NCI-H1694 treated with DMSO at 0.1 percent for 48 hours (cell line): Measurements from ENCODE around the gene TRAPPC3L.
A peak's percentile ranks its signal among the peaks of the same experiment; 100 is the strongest.

ENCODE experiments used
- DNase-seq: peaks from one replicate; lab custom pipeline; 2025; lab: John Stamatoyannopoulos, UW

Gene TRAPPC3L

DNA sequence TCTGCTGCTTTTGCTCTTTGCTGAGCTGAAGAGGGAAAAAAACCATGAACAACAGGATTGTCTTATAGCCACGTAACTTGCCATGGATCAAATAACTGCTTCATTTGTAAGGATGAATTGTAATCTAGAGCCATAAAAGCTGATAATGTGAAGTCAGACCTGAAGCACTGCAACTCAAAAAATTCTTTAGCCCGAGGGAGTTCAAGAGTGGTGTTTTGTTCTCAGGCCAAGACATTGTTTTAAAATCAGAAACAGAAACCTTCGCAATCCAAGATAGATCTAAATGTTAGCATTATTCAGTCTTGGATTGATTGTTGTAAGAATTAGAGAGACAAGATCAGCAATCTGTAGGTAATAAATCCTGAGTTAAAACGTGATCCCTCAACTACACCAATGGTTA, at the start of gene TRAPPC3L:
Gene TRAPPC3L, minus strand, starts transcription at position 34 of the 400 bp plus-strand sequence. CDS start 170 bp downstream, outside the sequence.
- DNase-seq = no peak

DNA sequence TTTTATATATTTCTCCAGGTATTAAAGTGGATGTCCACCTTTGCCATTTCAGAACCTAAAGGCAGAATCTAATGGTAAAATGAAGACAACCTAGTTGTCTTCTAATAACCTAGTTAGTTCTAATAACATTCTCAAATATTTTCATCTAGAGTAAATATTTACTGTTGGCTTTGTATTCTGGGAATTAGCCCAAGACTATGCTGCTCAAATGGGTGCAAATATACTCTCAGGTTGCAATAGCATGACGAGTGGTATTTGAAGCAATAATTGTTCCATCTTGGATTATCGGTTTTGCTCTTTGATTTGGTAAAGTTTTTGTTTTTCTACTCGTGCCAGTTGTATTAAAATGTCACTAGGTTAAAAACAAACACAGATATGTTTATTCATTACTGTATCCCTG, 49.8 kb upstream of the TRAPPC3L start:
- no peak for DNase-seq

DNA sequence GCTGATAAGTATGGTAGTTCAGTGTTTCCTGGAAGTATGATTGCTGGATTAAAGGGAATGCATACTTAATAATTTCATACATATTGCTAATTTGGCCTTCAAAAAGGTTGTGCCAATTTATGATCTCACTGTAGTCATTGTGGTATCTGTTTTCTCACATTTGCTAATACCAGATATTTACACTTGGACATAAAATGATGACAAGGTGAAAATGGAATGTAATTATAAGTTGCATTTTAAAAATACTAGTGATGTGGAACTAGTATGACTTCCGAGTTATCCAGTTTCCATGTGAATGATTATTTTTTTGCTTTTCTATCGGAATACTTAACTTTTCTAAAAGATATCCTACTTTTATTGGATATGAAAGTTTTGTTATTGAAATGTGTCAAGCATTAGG, 41.3 kb upstream of the TRAPPC3L start:
- DNase-seq = no peak

DNA sequence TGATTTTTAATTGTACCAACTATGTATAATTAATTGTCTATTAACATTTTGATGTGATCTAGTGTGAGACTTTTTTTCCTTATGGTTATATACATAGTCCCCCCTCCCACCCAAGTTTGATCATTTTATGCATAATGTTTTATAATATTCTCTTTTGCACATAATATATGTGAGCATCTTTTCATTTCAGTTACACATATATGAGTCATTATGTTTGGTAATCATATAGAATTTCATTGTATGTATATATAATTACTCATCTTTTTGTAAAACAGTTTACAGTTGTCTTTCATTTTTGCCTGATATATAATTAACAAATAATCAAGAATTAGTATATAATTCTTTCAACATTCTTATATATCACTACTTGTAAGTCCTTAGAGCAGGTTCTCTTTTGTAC, 40.8 kb upstream of the TRAPPC3L start:
- no peak for DNase-seq

DNA sequence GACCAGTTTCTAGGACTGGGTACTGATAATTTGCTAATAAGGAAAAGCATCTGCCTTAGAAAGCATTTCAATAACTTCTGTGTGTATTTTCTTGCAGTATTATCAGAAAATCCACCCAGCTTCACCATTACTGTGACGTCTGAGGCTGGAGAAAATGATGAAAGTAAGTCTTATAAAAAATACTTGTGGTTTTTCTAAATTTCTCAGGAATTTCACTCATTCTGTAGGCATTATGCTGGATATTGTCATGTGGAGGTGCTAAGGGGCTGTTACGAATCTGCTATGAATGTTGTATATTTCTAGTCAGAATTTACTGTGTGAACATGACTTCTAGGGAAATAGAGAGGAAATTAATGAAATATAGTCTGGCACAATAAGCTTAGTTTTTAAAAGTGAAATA, 34.7 kb upstream of the TRAPPC3L start:
- no peak for DNase-seq

DNA sequence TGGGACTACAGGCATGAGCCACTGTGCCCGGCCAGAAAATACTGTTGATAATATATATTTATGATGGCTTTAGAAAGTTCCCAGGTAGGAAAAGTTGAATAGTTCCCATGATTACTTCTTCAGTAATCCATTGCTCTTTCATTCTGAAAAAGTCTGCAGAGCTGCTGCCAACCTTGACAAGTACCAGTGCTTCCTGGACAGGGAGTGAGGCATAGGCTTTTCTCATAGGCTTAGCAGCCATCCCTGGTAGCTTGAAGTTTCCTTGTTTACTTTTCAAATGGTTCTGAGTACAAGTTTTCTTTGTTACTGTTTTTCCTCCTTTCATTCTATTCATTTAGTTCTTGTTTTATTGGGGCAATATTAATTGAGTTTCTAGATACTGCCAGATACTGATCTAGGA, 33.7 kb upstream of the TRAPPC3L start:
- DNase-seq = no peak

DNA sequence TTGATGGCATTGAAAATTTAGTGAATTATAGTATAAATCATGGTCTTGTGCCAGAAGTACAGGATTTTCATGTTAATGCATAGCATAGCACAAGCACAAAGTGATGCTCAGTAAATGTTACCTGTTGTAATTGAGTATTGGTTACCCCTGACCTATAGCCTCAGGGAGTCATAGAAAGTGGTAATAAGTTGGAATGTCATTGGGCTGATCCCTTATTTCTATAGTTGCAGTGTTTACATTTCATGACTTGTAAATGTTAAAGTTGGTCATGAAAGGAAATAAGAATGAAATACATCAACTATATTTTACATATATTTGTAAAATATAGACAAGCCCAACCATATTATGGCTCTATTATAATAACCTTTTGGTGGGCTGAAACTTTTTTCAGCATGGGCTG, 32.9 kb upstream of the TRAPPC3L start:
- DNase-seq = no peak

DNA sequence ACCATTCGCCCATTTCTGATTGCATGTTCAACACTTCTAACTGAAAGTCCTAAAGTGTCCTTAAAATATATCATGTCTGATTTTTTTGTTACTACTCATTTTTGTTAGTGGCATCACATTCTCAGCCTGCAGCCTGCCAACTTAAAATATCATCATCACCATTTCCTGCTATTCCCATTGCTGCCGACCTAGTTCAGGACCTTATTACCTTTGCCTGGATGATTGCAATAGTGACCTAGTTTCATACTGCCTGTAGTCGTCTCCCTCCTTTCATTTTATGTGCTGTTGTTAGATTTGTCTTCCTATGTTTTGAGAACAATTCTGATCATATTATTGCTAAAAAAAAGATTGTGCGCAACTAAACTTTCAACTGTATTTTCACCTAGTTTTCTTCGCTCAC, 32.0 kb upstream of the TRAPPC3L start:
- no peak for DNase-seq

DNA sequence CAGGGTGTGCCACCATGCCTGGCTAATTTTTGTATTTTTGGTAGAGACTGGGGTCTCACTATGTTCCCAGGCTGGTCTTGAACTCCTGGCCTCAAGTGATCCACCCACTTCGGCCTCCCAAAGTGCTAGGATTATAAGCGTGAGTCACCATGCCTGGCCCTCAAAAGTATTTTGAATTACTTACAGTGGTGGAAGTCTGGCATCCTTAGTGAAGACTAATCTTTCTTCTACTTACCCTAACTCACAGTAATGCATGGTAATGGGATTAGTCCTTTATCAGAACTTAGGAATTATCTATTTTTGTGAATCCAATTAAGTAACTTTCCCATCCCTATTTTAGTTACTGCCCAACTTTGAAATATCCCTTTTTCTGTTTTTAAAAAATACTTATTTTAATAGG, 29.7 kb upstream of the TRAPPC3L start:
- DNase-seq = no peak

DNA sequence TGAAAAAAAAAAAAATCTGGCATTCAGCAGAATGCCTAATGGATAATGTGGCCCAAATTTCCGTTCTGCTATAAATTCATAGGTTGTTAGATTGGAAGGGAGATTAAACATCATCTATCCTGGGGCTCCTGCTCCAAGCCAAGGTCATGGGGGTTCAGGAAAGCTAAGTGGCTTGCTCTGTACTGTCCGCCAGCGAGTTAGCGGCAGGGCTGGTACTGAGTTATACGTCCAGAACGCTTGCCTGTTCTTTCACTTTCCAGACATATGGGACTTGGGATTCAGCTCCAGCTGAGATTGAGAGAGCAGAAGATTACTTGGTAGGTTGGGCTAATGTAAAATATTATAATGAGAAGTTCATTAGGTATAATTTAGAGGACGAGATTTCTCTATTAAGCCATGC, 26.7 kb upstream of the TRAPPC3L start:
- DNase-seq = peak; percentile 3

DNA sequence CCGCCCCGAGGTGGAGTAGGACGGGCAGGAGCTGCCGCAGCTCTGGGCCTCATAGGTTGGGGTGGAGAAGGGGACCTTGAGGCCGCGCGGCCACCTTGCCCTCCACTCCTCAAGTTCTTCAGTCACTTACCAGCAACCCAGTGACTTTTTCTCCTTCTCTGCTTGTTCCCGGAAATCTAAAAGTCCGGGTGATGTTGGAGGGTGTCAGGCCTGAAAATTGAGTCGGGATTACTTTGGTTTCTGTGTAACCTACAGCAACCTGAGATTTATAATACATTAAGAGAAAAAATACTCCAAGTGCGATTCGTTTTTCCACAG, 26.2 kb upstream of the TRAPPC3L start:
- DNase-seq = no peak

DNA sequence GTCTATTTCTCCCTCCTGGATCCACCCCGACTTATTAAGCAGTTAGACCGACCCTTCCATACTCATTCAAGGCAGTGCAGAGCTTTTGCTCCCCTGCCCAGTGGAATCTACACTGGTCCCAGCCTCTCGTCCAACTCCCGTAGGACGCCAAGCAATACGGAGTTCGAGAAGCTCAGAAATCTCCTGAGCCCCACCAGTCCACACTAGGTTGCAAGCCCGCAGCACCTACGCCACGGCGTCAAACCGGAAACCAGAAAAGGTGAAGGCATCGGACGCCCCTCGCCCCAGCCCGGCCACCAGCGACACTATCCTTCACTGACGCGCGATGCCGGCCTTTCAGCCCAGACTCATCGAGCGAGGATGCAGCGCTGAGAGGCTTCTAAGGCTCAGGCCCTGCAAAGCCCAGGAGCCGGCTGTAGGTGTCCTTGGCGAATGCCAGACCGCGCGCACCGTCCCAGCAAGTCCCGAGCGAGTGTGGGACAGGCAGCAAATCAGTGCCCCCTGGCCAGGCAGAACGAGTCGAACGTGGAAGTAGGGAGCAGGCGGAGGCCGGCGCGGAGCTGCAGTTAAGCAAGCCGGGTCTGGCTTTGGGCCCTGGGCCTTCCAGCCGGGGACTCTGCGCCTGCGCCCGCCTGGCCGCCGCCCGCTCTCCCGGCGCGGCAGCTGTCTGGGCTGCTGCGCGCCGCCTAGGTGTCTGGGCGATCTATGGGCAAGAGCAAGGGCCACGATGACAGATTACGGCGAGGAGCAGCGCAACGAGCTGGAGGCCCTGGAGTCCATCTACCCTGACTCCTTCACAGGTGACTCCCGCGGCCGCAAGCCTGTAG, 25.6 kb upstream of the TRAPPC3L start, which contains the start of gene RWDD1:
Gene RWDD1, plus strand, starts transcription at position 649 of the 827 bp plus-strand sequence. Its CDS starts 79 bp downstream, at position 728.
- DNase-seq = peak; percentile 94

DNA sequence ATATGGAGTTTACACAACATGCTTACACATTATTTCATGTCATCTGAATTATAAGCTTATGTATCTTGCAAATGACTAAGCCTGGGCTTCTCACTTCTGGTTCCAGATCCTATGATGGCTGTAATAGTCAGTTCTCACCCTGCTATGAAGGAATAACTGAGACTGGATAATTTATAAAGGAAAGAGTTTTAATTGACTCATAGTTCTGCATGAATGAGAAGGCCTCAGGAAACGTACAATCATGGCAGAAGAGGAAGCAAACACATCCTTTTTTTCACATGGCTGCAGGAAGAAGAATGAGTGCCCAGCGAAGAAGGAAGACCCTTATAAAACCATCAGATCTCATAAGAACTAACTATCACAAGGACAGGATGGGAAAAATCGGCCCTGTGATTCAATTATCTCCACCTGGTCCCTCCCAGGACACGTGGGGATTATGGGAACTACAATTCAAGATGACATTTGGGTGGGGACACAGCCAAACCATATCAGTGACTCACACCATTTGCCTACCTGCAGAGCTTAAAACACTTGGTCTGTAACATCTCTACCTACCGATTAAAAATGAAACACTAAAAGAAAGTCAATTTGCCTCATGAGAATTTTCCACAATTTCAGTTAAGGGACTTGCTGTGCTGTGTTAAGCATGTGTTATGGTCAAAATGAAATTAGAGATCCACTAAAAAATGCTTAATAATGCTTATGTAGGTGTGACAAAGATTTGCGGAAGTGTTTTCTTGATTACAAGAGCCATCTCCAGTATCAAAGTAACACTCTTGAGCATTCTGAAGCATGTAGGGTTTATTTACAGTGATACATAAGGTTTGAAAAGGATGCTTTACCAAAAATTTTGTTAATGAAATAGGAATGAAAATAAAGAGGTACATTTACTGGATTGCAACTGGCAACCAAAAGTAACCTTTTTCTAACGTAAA, 23.6 kb upstream of the TRAPPC3L start:
- DNase-seq = no peak

DNA sequence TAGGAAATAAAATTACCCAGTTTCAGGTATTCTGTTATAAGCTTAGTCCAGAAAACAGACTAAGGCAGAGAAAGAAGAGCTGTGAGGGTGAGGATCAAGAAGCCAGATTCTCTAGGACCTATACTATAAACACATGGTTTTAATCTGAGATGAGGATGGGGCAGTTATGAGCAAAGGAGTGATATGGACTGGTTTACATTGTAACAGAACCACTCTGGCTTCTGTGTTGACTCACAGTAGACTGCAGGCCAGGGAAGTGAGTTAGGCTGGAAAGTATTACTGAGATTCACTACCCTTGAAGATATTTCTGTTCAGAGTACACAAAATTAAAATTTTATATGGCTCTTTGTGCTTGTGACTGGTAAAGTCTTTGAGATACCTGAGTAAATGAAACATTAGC, 22.6 kb upstream of the TRAPPC3L start:
- DNase-seq = no peak

DNA sequence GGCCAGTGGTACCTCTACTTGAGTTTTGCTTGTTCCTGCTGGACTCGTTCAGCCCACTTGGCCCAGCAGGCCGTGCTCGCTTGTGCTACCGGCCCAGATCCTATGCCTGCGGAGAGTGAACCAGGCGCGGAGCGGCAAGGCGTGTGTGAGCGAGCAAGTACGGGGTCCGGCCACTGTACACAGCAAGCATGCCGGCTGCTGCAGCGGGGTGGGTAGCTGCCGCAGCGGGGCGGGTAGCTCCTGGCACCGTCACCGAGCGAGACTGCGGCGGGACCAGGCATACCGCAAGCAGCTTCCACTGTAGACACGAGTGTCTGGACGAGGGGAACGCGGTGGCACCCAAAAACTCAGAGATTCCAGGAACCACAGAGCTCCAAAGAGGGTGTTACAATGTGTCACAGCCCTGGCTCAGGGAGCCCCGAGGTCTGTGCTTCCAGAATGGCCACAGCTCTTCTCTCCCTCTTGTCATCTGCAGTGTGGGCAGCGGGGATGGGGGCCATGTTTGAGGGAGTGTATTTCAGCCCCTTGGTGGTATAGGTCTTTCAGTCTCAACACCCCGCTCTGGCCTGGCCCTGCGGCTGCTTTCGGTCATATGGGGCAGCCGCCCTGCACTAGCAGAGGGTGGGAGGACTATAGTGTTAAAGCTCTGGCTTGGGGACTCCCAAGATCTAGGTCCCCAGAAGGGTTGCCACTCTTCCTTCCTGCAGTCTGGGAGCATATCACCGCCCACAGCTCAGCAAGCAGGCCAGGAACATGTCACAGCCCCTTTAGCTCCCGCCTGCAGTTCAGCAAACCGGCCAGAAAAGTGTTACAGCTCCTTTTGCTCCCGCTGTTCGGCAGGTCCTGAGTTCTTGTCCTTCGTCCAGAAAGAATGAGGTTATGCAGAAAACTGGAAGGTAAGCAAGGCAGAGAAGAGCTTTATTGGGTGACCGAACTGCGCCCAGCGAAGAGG, 19.7 kb upstream of the TRAPPC3L start:
- DNase-seq = no peak

DNA sequence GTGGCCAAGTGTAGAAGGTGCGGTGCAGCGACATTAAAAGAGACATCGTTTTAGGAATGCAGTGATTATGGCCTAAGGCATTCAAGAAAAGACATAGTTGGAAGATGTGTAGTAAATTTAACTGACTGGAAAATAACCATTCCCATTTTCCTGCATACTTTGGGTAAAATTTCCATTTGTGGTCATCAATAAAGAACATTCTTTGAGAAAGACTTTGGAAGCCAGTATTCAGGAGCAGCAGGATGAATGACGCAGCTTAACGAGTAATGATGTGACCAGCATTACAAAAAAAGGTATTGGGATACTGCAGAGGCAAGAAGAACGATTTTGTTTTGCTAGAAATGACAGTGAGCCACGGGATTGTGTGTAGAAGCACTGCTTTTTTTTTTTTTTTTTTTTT, 18.8 kb upstream of the TRAPPC3L start:
- no peak for DNase-seq

DNA sequence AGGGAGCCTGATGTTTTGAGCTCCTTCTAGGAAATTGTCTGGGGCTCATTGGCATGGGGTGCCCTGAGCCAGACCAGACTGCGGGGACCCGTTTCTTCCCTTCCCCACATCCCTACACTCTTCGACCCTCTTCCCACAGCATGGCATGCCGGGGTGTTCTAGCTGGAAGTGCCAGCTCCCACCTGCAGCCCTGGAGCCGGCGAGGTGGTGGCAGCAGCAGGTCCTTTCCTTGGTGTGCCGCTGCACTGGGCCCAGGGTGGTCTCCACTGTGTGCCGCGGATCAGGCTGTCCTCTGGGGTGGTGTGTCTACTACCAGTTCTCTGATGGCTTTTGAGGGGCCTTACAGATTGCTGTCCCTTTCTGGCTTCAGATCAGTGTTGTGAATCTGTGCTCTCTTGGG, 18.3 kb upstream of the TRAPPC3L start:
- DNase-seq = no peak

DNA sequence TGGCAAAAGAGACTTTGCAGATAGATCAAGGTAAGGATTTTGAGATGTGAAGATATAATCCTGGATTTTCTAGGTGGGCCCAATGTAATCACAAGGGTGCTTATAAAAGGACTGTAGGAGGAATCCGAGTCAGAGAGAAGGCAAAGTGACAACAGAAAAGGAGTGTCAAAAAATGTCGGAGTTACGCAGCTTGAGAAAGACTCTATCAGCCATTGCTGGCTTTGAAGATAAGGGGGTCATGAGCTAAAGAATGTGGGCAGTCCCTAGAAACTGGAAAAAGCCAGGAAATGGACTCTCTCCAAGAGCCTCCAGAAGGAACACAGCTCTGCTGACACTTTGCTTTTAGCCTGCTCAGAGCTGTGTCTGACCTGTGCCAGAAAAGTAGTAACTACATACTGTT, 17.1 kb upstream of the TRAPPC3L start:
- no peak for DNase-seq

DNA sequence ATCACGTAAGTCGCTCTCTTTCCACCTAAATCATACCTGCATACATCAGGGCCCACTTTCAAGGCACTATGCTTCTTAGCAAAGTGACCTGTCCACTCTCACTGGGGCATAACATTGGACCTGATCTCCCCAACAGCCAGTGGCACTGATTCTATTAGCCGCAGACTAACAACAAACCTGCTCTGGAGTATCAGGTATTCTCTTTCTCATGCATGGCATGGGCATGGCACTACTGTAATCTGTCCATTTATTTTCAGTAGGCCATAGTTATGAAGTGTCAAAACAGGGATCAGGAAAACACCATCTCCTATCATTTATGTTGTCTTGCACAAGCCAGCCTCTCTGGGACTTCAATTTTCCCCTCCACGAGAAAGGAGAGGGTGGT, 16.5 kb upstream of the TRAPPC3L start:
- DNase-seq = no peak

DNA sequence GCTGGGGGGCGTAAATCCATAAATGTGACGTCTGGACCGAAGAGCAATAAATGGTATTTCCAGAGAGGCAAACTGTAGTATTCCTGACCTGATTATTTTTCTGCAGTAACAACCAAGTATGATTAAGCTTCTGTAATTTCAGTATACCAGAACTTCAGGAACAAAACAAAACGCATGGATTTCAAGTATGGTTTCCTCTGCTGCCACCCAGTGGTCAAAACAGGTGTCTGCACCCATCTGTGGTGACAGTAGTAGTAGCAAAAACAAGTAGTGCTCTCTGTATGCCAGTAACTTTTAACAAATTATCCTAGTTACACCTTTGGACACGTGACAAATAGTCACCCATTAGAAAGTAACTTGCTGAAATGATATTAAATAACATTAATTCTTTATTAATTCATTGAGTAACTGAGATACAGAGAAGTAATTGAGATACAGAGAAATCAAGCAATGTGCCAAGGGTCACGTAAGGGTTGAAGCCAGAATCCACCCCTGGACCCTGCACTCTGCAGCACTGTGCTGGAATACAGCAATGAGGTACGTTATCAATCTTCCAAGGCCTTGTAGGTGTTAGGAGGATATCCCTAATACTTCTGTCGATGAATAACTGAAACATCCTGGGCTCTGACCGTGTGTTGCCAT, 16.0 kb upstream of the TRAPPC3L start:
- peak; percentile 52 for DNase-seq

DNA sequence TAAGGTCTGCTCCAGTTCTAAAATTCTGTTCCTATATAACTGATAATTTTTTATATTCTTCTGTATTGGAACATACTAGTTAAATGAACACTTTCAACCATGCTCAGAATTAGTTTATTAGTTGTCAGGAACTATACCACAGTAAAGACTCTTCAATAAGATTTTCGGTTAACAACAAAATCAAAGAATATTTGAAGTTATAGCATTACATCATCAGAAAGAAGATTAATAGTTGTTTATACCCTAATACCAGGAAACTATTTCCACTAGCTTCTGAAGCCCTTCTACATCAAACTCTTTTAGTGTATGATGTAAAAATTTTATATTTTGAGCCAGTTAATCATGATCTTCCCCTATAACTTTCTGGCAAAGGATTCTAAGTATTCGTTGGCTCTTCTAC, 14.6 kb upstream of the TRAPPC3L start:
- no peak for DNase-seq

DNA sequence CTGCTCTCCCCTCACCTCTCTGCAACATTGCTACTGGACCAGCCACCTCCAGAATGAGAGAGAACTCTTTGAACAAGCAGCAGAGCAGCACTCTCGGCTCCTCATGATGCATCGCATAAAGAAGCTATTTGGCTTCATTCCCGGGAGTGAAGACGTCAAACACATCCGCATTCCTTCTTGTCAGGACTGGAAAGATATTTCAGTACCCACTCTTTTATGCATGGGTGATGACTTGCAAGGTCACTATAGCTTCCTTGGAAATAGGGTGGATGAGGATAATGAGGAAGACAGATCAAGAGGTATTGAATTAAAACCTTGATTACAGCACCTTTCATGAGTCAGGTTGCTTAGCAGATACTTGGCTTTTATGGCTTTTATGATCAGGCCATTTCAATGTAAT, 12.4 kb upstream of the TRAPPC3L start:
- DNase-seq = no peak
